Bronchial epithelial cell (primary cell): ENCODE measurements around the gene RC3H1. TPM values are rescaled to one million over a fixed set of nuclear protein-coding genes. Genes with fewer than 3 reads are reported as not detected.
"Not testable (repeated sequence)": the region's sequence is repeated elsewhere in the genome, so short reads cannot be mapped to it uniquely, and the experiment has no call there.

Experiments used
- DNase-seq: peaks from one replicate; pipeline ENCODE4 v3.0.0-alpha.2; 2010; ENCODE audit warnings: low read depth
- FAIRE-seq: peaks from 2 replicates; lab custom pipeline; 2011; peaks lifted over from hg19 to GRCh38; lab: Jason Lieb, UNC
- H3K27me3 ChIP-seq: 2 replicates; pipeline ENCODE4 v1.5.1; 2011; ENCODE audit warnings: low read length; ENCODE audit not compliant: control insufficient read depth, insufficient read depth
- H3K36me3 ChIP-seq: 2 replicates; pipeline ENCODE4 v1.5.1; 2011; ENCODE audit warnings: low read length; ENCODE audit not compliant: control insufficient read depth, insufficient read depth
- H3K4me3 ChIP-seq: 2 replicates; pipeline ENCODE4 v1.5.1; 2011; ENCODE audit warnings: mild to moderate bottlenecking, low read depth, low read length, control low read depth
- total RNA-seq: library from RNA; depleted of rRNA; stranded (reverse); fragments of >200 nt; gene quantifications from 2 replicates; pipeline ENCODE4 v1.2.1, GENCODE V29; 2014
- TF ChIP-seq, protein P1 (sequence below): IDR thresholded peaks from 2 replicates; pipeline ENCODE4 v1.5.1; 2011; ENCODE audit warnings: mild to moderate bottlenecking, moderate library complexity, low read length, control low read depth, inconsistent platforms; ENCODE audit not compliant: insufficient read depth, severe bottlenecking

RC3H1 gene
- total RNA-seq, 1 donor from 2014 or later = 8.2 TPM

DNA sequence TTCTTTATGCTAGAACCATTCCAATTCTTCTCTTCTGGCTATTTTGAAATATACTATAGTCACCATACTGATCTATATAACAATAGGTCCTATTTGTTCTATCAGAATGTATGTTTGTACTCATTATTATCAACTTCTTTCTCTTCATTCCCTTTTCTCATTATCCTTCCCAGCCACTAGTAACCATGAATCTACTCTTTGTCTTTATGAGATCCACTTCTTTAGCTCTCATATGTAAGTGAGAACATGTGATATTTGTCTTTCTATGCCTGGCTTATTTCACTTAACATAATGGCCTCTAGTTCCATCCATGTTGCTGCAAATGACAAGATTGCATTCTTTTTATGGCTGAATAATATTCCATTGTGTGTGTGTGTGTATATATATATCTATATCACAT, 31.7 kb upstream of the RC3H1 start:
- Histone ChIP-seq H3K36me3 (no peaks in the 10 kb centered on the region), H3K27me3 (peaks cover 3% of the 10 kb centered on the region), H3K4me3 (no peak overlapping the region)
- FAIRE-seq = no peak
- no peak for DNase-seq
- TF ChIP-seq, protein P1, sequence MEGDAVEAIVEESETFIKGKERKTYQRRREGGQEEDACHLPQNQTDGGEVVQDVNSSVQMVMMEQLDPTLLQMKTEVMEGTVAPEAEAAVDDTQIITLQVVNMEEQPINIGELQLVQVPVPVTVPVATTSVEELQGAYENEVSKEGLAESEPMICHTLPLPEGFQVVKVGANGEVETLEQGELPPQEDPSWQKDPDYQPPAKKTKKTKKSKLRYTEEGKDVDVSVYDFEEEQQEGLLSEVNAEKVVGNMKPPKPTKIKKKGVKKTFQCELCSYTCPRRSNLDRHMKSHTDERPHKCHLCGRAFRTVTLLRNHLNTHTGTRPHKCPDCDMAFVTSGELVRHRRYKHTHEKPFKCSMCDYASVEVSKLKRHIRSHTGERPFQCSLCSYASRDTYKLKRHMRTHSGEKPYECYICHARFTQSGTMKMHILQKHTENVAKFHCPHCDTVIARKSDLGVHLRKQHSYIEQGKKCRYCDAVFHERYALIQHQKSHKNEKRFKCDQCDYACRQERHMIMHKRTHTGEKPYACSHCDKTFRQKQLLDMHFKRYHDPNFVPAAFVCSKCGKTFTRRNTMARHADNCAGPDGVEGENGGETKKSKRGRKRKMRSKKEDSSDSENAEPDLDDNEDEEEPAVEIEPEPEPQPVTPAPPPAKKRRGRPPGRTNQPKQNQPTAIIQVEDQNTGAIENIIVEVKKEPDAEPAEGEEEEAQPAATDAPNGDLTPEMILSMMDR = no peak

DNA sequence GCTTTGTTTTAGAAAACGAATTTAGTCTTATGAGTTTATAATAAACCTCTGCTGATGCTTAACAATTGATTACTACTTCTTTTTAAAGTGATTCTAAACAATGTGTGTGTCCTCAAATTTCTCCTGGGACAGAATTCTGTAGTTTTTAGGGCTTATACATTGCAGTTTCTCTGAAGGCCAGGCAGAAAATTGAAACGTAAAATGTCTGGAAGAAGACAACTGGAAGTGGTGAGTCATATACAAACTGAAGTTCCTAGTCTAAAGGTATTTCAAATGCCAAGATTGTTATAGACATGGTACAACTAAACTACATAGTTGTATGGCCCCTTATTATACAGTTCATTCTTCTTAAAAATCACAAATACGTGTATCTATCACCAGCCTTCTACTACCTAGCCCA, 30.5 kb upstream of the RC3H1 start:
- DNase-seq (no peak), FAIRE-seq (no peak)
- Histone ChIP-seq H3K36me3 (no peaks in the 10 kb centered on the region), H3K27me3 (peaks cover 3% of the 10 kb centered on the region), H3K4me3 (no peak overlapping the region)
- TF ChIP-seq, protein P1 = no peak

DNA sequence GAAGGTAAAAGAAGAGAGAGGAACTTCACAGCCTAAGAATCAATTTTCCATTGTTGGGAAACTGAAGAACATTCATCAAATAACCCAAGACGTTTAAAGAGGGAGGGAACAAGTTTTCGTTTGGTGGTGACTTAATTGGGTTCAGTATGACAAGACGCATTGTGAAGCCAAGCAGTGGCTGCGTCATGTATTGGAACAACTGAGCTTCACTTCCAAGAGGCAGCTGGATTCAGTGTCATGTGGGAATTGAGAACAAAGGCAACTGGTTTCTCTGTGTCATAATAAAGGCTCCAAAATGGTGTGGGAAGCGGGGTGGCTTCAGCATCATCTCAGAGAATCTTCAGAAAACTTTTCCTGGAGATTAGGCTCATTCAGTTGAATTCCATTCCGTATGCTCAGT, 29.8 kb upstream of the RC3H1 start:
- no peaks in the 10 kb centered on the region for H3K36me3 ChIP-seq
- DNase-seq (no peak), FAIRE-seq (no peak)
- TF ChIP-seq, protein P1 = no peak
- H3K4me3 ChIP-seq = no peak overlapping the region
- peaks cover 3% of the 10 kb centered on the region for H3K27me3 ChIP-seq

DNA sequence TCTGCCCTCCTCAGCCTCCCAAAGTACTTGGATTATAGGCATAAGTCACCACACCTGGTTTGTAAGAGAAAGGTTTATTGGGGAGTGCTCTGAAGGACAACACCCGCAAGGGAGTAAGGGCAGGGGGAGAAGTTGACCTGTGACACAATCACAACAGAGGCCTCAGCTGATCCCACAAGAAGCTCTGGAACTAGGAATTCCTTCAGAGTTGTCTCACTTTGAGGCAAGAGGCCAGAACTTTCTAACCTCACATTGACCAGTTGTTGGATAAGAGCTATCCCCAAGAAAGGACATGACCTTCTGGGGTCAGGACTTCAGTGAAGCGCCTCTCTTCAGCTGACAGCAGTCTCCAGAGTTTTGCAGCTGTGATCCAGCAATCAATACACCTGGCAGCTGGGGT, 27.4 kb upstream of the RC3H1 start:
- Histone ChIP-seq H3K4me3 (no peak overlapping the region), H3K36me3 (no peaks in the 10 kb centered on the region), H3K27me3 (peaks cover 3% of the 10 kb centered on the region)
- no peak for DNase-seq
- TF ChIP-seq, protein P1 = no peak
- no peak for FAIRE-seq

DNA sequence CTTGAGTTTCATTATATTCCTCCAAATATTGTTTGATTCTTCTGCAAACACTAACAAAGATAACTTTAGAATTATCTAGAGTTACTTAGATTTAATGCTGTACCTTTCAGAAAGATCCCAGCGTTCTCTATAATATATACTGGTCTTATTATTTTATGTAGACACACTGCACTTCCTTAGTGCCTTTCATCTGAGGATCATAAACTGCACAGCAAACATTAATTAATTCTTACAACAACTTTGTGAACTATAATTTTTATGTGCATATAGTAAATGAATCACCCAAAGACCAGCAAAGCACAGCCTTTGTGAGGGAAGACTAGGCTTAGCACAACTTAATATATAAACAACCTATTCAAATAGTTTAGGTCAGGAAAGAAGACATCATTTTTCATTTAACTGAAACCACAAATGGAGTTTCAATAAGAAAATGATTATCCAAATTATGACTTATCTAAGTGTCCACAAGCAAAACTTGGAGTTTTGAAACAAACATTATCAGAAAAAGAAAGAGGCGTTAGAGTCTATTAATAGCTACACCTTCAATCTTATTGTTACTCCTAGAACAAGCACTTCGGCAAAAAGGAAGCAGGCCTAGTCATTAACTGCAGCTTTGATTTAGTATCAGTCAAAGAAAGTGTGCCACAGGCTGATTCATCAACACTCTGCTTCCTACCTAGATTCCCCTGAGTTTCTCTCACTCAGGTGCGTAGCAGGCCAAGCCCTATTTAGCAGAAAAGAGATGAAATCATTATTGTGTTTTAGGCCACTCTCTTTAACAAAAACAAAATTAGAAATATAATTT, 22.5 kb upstream of the RC3H1 start:
- Histone ChIP-seq H3K4me3 (no peak overlapping the region), H3K36me3 (no peaks in the 10 kb centered on the region), H3K27me3 (no peaks in the 10 kb centered on the region)
- TF ChIP-seq, protein P1 = no peak
- DNase-seq (no peak), FAIRE-seq (no peak)

DNA sequence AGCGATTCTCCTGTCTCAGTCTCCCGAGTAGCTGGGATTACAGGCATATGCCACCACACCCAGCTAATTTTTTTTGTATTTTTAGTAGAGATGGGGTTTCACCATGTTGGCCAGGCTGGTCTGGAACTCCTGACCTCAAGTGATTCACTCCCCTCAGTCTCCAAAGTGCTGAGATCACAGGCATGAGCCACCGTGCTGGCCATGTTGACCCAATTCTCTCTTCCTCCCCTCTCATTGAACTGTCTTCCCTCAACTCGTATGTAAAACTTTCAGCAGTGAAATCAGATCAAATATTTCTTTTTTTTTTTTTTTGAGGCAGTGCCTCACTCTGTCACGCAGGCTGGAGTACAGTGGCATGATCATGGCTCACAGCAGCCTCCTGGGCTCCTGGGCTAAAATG, 20.4 kb upstream of the RC3H1 start:
- H3K36me3 ChIP-seq, FAIRE-seq, DNase-seq, H3K4me3 ChIP-seq, H3K27me3 ChIP-seq: not testable (repeated sequence)
